Measurements from ENCODE around the gene LRRC8E.

- no peak for TF ChIP-seq POLR2A (IDR thresholded peaks at IDR 0.05)
- TF ChIP-seq CTCF (IDR thresholded peaks at IDR 0.05): no peak
These were observed 42.7 kb upstream of the LRRC8E start for GRCh38 chr19:7845390-7846154.
